Testis (tissue), 3 donors: ENCODE results near the gene VPS13C. TPM values are rescaled to one million over a fixed set of nuclear protein-coding genes. Genes with fewer than 3 reads are reported as not detected.

ENCODE experiments used
- DNase-seq: peaks from one replicate; pipeline ENCODE4 v3.0.0-alpha.2; 2019
- H3K27ac ChIP-seq, 2 donors: fragments of 200-600 bp; sonication (generic); one replicate each; pipeline ENCODE4 v1.5.1; 2019
- H3K27me3 ChIP-seq: fragments of 200-600 bp; sonication (generic); one replicate; pipeline ENCODE4 v1.5.1; 2019
- H3K36me3 ChIP-seq: fragments of 200-600 bp; sonication (generic); one replicate; pipeline ENCODE4 v1.5.1; 2017; ENCODE audit warnings: low read depth; ENCODE audit errors: missing control alignments
- H3K4me1 ChIP-seq: fragments of 200-600 bp; sonication (generic); one replicate; pipeline ENCODE4 v1.5.1; 2019
- H3K4me3 ChIP-seq, 2 donors: fragments of 200-600 bp; sonication (generic); one replicate each; pipeline ENCODE4 v1.5.1; 2017 to 2019
- H3K9me3 ChIP-seq: fragments of 200-600 bp; sonication (generic); one replicate; pipeline ENCODE4 v1.5.1; 2017
- POLR2A ChIP-seq: fragments of 450-650 bp; IDR thresholded peaks from one replicate; pipeline ENCODE4 v1.6.1; 2017; ENCODE audit warnings: antibody characterized with exemption, mild to moderate bottlenecking, moderate library complexity
- WGBS, 2 donors: methylation state at CpG; one replicate each; pipeline ENCODE4 v1.1.5; 2018; 5-methylcytosine and 5-hydroxymethylcytosine counted together
- intact Hi-C: fragments of 100-400 bp; cut with DNase I; formaldehyde crosslinking; loops from one replicate; pipeline ENCODE4 v1.15.1; 2023; ENCODE audit warnings: low total_unique reads
- polyA plus RNA-seq: library from polyadenylated mRNA; stranded (reverse); fragments of 350-450 nt; fragmentation: Illumina TruSeq; extraction: RNeasy Lipid Tissue Mini Kit (QIAGEN cat#74804); gene quantifications from one replicate; pipeline ENCODE4 v1.2.3, GENCODE V29; 2014; ENCODE audit warnings: low read depth, low replicate concordance; ENCODE audit not compliant: insufficient read depth
- total RNA-seq, 2 donors: library from RNA; depleted of rRNA; stranded (reverse); fragments of >200 nt; gene quantifications; one replicate each; pipeline ENCODE4 v1.2.3, GENCODE V29; 2016
- TF ChIP-seq, protein P1 (sequence below), 3 experiments: fragments of 450-650 bp in 2 of 3; fragments of 200-600 bp in 1 of 3; sonication (generic) in 1 of 3; IDR thresholded peaks; one replicate each; pipeline ENCODE4 v1.5.1; 2016 to 2019; ENCODE audit warnings: antibody characterized with exemption in 3 of 3, mild to moderate bottlenecking in 2 of 3, moderate library complexity in 1 of 3

Gene VPS13C
- total and polyA plus RNA-seq, 3 donors from 2014 or later: 21.3 to 89.1 (median 86.1) TPM

- TF ChIP-seq, protein P1, sequence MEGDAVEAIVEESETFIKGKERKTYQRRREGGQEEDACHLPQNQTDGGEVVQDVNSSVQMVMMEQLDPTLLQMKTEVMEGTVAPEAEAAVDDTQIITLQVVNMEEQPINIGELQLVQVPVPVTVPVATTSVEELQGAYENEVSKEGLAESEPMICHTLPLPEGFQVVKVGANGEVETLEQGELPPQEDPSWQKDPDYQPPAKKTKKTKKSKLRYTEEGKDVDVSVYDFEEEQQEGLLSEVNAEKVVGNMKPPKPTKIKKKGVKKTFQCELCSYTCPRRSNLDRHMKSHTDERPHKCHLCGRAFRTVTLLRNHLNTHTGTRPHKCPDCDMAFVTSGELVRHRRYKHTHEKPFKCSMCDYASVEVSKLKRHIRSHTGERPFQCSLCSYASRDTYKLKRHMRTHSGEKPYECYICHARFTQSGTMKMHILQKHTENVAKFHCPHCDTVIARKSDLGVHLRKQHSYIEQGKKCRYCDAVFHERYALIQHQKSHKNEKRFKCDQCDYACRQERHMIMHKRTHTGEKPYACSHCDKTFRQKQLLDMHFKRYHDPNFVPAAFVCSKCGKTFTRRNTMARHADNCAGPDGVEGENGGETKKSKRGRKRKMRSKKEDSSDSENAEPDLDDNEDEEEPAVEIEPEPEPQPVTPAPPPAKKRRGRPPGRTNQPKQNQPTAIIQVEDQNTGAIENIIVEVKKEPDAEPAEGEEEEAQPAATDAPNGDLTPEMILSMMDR (IDR thresholded peaks at IDR 0.05): no peak
- TF ChIP-seq POLR2A: no peak
- 88 to 97% methylated on average over 3 of the region's 3 CpGs for WGBS, 2 donors
- Histone ChIP-seq H3K4me3 (no peak overlapping the region), H3K9me3 (no peaks in the 10 kb centered on the region), H3K4me1 (no peaks in the 10 kb centered on the region), H3K27me3 (no peaks in the 10 kb centered on the region), H3K27ac (no peak overlapping the region), H3K36me3 (no peaks in the 10 kb centered on the region)
- intact Hi-C loops: no loop called here
- DNase-seq: no peak
These were observed 77.2 kb downstream of the VPS13C start for GRCh38 chr15:61983081-61983480.

- Histone ChIP-seq H3K27ac (no peak overlapping the region), H3K27me3 (no peaks in the 10 kb centered on the region), H3K4me1 (no peaks in the 10 kb centered on the region), H3K9me3 (no peaks in the 10 kb centered on the region), H3K36me3 (no peaks in the 10 kb centered on the region), H3K4me3 (no peak overlapping the region)
- intact Hi-C loops: no loop called here
- no peak for TF ChIP-seq POLR2A
- TF ChIP-seq, protein P1 (IDR thresholded peaks at IDR 0.05): no peak
- WGBS, 2 donors: 65 to 84% methylated on average over 3 of the region's 3 CpGs
- no peak for DNase-seq
These were observed 82.0 kb downstream of the VPS13C start for GRCh38 chr15:61978225-61978624.

- WGBS, 2 donors: 61 to 85% methylated on average over 1 of the region's 1 CpG
- TF ChIP-seq, protein P1 (IDR thresholded peaks at IDR 0.05): no peak
- no peak for TF ChIP-seq POLR2A
- no peak overlapping the region for H3K27ac ChIP-seq
- intact Hi-C loops: no loop called here
- H3K27me3 ChIP-seq: no peaks in the 10 kb centered on the region
- H3K9me3 ChIP-seq: no peaks in the 10 kb centered on the region
- no peak overlapping the region for H3K4me3 ChIP-seq
- DNase-seq: no peak
- no peaks in the 10 kb centered on the region for H3K4me1 ChIP-seq
- no peaks in the 10 kb centered on the region for H3K36me3 ChIP-seq
These were observed 85.5 kb downstream of the VPS13C start for GRCh38 chr15:61974759-61975158.

GRCh38 chr15:61974118-61974517 lies 86.1 kb downstream of the VPS13C start:
- 72 to 79% methylated on average over 1 of the region's 1 CpG for WGBS, 2 donors
- Histone ChIP-seq H3K4me3 (no peak overlapping the region), H3K9me3 (no peaks in the 10 kb centered on the region), H3K36me3 (no peaks in the 10 kb centered on the region), H3K27me3 (no peaks in the 10 kb centered on the region), H3K27ac (no peak overlapping the region), H3K4me1 (no peaks in the 10 kb centered on the region)
- TF ChIP-seq, protein P1 (IDR thresholded peaks at IDR 0.05): no peak
- TF ChIP-seq POLR2A: no peak
- intact Hi-C loops: no loop called here
- no peak for DNase-seq

DNA sequence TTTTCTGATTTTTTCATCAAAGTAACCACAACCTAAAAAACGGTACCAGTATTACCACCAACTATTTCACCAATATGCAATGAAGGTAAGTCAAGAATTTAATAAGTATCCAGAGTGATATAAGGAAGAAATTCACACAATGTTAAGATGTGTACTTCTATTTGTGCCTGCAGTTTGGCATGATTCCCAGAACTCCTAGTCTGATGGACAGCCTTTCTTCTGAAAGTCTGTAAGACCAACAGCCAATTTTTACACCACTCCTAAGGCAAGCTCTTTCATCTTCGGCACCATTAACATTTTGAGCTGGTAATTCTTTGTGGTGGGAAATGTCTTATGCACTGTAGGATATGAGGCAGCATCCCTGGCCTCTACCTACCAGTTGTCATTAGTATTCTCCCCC lies 108.3 kb downstream of the VPS13C start:
- peak; percentile 52 for DNase-seq
- no peak overlapping the region for H3K27ac ChIP-seq
- no peaks in the 10 kb centered on the region for H3K9me3 ChIP-seq
- TF ChIP-seq, protein P1 (IDR thresholded peaks at IDR 0.05): no peak
- TF ChIP-seq POLR2A: no peak
- no peaks in the 10 kb centered on the region for H3K36me3 ChIP-seq
- no peaks in the 10 kb centered on the region for H3K27me3 ChIP-seq
- H3K4me1 ChIP-seq: no peaks in the 10 kb centered on the region
- intact Hi-C loops: no loop called here
- WGBS, 2 donors: 62 to 71% methylated on average over 2 of the region's 2 CpGs
- H3K4me3 ChIP-seq: no peak overlapping the region
